ENCODE data around the gene SCN11A. TPM values are rescaled to one million over a fixed set of nuclear protein-coding genes. Genes with fewer than 3 reads are reported as not detected.

SCN11A gene
- total RNA-seq, 2 experiments from 2014 or later = 0.13 to 0.25 TPM

- H3K9me3 ChIP-seq (ENCODE audit: low read length) = no peaks in the 10 kb centered on the region
- peaks cover 72% of the 10 kb centered on the region for H3K36me3 ChIP-seq (ENCODE audit: insufficient read depth, low read length)
- H4K20me1 ChIP-seq (ENCODE audit: insufficient read depth, low read length) = no peaks in the 10 kb centered on the region
- H3K27ac ChIP-seq (ENCODE audit: low read depth, low read length, poor library complexity, severe bottlenecking) = no peak overlapping the region
- H3K79me2 ChIP-seq (ENCODE audit: insufficient read depth, low read depth, low read length) = no peaks in the 10 kb centered on the region
- POLR2A ChIA-PET = interaction anchor here (0.6 to 1.9 kb wide), 8 partner anchors 19 to 333 kb away, joined by 3 to 7 read pairs (median 4); partner anchors contain the start of genes GORASP1 and TTC21A
- no peak for TF ChIP-seq EZH2phosphoT487 (IDR thresholded peaks at IDR 0.05; ENCODE audit: borderline replicate concordance, low read depth, low read length)
- TF ChIP-seq CTCF (conservative IDR thresholded peaks at IDR 0.05; ENCODE audit: low read length) = no peak
- H3K4me3 ChIP-seq (ENCODE audit: low read depth, low read length, poor library complexity, severe bottlenecking) = no peak overlapping the region
- peaks cover 29% of the 10 kb centered on the region for H3K4me1 ChIP-seq (ENCODE audit: insufficient read depth, low read length, poor library complexity, severe bottlenecking)
- H3K4me2 ChIP-seq (ENCODE audit: low read length) = no peak overlapping the region
- intact Hi-C loops (cut with micrococcal nuclease; ENCODE audit: unreplicated experiment) = loop anchor here (5.0 kb wide), 3 partner anchors 58 to 198 kb away; no protein-coding TSS in a partner anchor
- H2AFZ ChIP-seq (ENCODE audit: low read length) = no peak overlapping the region
- H3K9me2 ChIP-seq (ENCODE audit: insufficient read depth, low read length) = no peaks in the 10 kb centered on the region
- DNase-seq (ENCODE audit: low spot score) = no peak
- CTCF ChIA-PET (ENCODE audit: unreplicated experiment) = interaction anchor here (1.1 kb wide), 1 partner anchor 103 kb away, joined by 3 read pairs; no protein-coding TSS in a partner anchor
- no TSS peak for BruUV-seq (replicated peaks)
These were observed 37.1 kb upstream of the SCN11A start for GRCh38 chr3:39088889-39089288.

- H2AFZ ChIP-seq (ENCODE audit: low read length) = no peak overlapping the region
- H3K9me2 ChIP-seq (ENCODE audit: insufficient read depth, low read length) = no peaks in the 10 kb centered on the region
- H3K4me3 ChIP-seq (ENCODE audit: low read depth, low read length, poor library complexity, severe bottlenecking) = no peak overlapping the region
- H3K4me2 ChIP-seq (ENCODE audit: low read length) = no peak overlapping the region
- TF ChIP-seq CTCF (conservative IDR thresholded peaks at IDR 0.05; ENCODE audit: low read length) (no peak), EZH2phosphoT487 (IDR thresholded peaks at IDR 0.05; ENCODE audit: borderline replicate concordance, low read depth, low read length) (no peak)
- no peak overlapping the region for H3K27ac ChIP-seq (ENCODE audit: low read depth, low read length, poor library complexity, severe bottlenecking)
- peaks cover 70% of the 10 kb centered on the region for H3K36me3 ChIP-seq (ENCODE audit: insufficient read depth, low read length)
- no peaks in the 10 kb centered on the region for H3K9me3 ChIP-seq (ENCODE audit: low read length)
- H3K79me2 ChIP-seq (ENCODE audit: insufficient read depth, low read depth, low read length) = no peaks in the 10 kb centered on the region
- DNase-seq (ENCODE audit: low spot score) = no peak
- no TSS peak for BruUV-seq (replicated peaks)
- intact Hi-C loops (cut with micrococcal nuclease; ENCODE audit: unreplicated experiment) = loop anchor here (5.0 kb wide), 3 partner anchors 59 to 199 kb away; no protein-coding TSS in a partner anchor
- ChIA-PET CTCF (ENCODE audit: unreplicated experiment) (interaction anchor here (1.1 kb wide), 1 partner anchor 103 kb away, joined by 3 read pairs; no protein-coding TSS in a partner anchor), POLR2A (interaction anchor here (0.6 to 1.9 kb wide), 6 partner anchors 19 to 230 kb away, joined by 3 to 7 read pairs (median 4); partner anchors contain the start of genes GORASP1 and TTC21A)
- peaks cover 29% of the 10 kb centered on the region for H3K4me1 ChIP-seq (ENCODE audit: insufficient read depth, low read length, poor library complexity, severe bottlenecking)
- no peaks in the 10 kb centered on the region for H4K20me1 ChIP-seq (ENCODE audit: insufficient read depth, low read length)
These were observed 36.7 kb upstream of the SCN11A start for GRCh38 chr3:39088456-39088855.

GRCh38 chr3:39086144-39086543 lies 34.4 kb upstream of the SCN11A start:
- H3K4me1 ChIP-seq (ENCODE audit: insufficient read depth, low read length, poor library complexity, severe bottlenecking) = peaks cover 29% of the 10 kb centered on the region
- peaks cover 58% of the 10 kb centered on the region for H3K36me3 ChIP-seq (ENCODE audit: insufficient read depth, low read length)
- peak; percentile 91 for DNase-seq (ENCODE audit: low spot score)
- peak overlapping the region; percentile 30 for H3K4me3 ChIP-seq (ENCODE audit: low read depth, low read length, poor library complexity, severe bottlenecking)
- intact Hi-C loops (cut with micrococcal nuclease; ENCODE audit: unreplicated experiment) = loop anchor here (2.0 to 5.0 kb wide), 4 partner anchors 23 to 201 kb away; no protein-coding TSS in a partner anchor
- no peaks in the 10 kb centered on the region for H4K20me1 ChIP-seq (ENCODE audit: insufficient read depth, low read length)
- H3K79me2 ChIP-seq (ENCODE audit: insufficient read depth, low read depth, low read length) = no peaks in the 10 kb centered on the region
- H3K27ac ChIP-seq (ENCODE audit: low read depth, low read length, poor library complexity, severe bottlenecking) = peak overlapping the region; percentile 84
- H3K4me2 ChIP-seq (ENCODE audit: low read length) = peak overlapping the region; percentile 66
- H2AFZ ChIP-seq (ENCODE audit: low read length) = peak overlapping the region; percentile 1; the same call in 1 of the 2 replicates
- TF ChIP-seq EZH2phosphoT487 (IDR thresholded peaks at IDR 0.05; ENCODE audit: borderline replicate concordance, low read depth, low read length) = no peak
- peak; percentile 64 for TF ChIP-seq CTCF (conservative IDR thresholded peaks at IDR 0.05; ENCODE audit: low read length)
- BruUV-seq (replicated peaks) = no TSS peak
- H3K9me2 ChIP-seq (ENCODE audit: insufficient read depth, low read length) = no peaks in the 10 kb centered on the region
- ChIA-PET CTCF (ENCODE audit: unreplicated experiment) (interaction anchor here (0.6 to 1.6 kb wide), 4 partner anchors 19 to 202 kb away, joined by 3 to 4 read pairs (median 4); no protein-coding TSS in a partner anchor), POLR2A (interaction anchor here (0.6 to 1.5 kb wide), 9 partner anchors 12 to 86 kb away, joined by 3 to 4 read pairs (median 3); no protein-coding TSS in a partner anchor)
- no peaks in the 10 kb centered on the region for H3K9me3 ChIP-seq (ENCODE audit: low read length)
